ENCODE results near the gene ACSL6.

The ACSL6 gene

DNA sequence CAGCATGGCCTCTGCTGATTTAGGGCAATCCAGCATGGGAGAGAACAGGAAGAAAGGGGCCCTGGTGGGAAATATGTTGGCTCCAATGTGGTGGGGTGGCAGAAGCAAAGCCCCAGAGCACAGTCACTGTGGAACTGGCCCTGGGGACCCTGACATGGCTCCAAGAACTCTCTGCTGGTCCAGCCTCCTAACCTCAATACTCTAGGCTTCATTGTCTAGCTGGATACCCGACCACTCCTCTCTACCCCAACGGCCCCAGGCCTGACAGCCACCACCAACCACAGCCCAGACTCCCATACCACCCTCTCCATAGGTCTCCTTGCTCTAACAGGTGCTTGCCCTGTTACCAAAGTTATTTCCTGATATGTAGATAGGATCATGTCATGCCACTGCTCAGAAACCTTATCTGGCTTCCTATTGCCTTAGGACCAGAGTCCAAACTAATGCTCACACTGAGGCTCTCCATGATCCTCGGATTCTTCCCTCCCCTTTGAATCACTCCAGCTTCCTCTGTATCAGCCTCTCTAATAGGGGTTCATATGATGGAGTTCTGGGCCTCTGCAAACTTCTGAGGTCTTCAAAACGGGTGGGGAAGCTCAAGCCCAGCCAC lies 12.9 kb downstream of the ACSL6 start:
- FAIRE-seq = no peak

DNA sequence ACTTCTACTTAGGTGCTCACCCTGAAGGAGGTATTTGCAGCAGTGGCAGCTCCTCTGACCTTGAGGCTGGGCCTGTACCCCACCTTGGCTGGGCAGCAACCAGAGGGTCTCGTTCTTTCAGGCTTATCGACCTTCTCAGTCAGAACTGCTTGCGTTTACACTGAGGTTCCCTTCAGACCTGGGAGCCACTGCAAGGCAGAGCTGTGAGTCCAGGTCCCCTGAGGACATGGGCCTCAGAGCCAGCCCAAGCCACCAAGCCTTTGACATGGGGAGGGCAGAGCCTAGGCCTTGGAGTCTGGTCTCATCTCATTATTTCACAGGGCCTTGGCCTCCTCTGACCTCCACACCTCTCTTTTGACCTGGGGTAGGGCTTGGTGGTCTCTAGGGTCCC lies 13.7 kb downstream of the ACSL6 start:
- no peak for FAIRE-seq

DNA sequence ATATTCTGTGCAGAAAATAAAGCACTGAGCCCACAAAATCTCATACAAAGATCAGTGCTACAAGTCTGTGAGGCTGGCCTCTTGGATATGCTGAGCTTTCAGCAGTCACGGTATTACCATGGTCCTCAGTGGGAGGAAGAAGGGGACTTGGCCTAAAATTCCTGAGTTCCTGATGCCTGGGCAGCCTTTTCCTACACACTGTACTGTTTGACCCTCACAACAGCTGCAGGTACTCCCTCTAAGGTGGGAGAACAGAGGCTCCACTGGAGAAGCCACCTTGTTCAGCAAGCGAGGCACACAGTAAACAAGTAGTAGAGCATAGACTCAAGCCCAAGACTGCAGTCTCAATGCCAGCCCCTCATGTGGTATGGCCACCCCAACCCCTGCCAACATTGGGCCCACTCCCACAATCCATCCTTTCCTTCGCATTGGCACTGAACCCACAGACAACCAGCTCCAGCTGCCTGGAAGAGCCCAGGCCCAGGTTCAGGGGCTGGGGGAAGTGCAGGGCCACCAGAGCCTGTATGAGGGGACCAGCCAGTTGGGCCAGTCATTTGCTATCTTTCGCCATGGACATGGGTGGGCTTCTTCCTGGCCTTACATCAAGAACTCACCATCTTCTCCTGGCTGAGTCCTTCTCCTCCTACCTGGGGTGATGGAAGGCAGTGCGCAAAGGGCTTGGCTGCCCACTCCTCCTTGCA lies 14.3 kb downstream of the ACSL6 start:
- FAIRE-seq = no peak

DNA sequence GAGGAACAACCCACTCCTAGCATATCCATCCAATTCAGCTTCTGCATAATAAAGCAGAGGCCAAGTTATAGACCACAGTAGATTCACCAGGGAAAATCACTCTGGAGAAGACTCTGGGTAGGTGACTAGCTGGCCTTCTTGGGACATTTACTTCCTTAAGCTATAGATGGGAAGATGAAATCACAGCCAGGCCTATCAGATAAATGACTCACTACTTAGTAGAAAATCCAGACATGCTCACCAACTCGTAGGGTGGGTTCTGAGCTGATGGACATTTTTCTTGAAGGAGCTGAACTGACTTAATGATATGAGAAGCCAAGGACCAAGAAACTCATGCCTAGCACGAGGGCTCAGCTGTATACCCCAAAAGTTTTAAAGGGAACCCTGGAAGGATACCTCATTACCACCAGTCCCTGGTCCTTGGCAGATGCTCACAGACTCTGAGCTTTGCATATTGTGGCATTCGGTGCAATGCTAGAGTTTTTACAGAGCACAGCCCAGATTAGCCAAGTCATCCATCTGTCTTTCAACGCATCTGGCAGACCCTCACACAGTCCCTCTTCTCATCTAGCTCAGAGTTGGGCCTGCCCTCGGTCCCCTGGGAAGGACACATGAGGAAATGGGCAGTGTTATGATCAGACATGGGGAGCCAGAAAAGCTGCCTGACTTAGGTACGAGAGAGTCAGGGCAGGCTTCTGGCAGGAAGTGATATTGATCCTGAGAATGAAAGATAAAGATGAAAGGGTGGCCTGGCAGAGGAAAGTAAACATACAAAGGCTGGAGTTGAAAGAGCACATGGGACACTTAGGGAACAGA lies 15.0 kb downstream of the ACSL6 start:
- FAIRE-seq = no peak

DNA sequence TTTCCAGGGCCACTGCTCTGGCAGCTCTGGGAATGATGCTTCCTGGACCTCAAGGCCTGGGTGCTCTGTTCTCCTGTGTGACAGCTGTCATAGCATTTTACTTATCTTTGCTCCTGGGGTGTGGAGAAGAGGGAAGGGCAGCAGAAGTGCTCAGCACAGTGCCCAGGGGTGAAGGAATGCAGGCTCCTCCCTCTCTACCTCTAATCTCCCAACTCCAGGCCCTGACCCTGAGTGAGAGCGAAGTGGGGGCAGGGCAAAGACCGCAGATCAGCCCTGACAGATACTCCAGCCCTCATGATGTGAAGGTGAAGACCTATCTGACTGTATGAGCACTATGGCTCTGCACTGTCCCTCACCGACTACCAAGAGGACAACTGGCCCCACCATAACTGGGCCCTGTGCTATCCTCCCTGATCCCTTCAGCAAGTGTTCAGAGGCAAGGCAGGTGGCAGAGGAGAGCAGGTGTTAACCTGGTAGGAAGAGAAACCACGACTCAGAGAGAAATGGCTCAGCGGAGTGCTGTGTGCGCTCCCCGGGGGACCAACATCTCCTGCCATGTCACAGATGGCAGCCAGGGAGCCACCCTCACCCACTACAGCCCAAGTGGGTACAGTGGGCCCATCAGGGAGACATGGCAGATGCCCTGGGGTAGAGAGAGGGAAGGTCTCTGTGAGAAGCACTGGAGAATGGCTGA lies 16.8 kb downstream of the ACSL6 start:
- no peak for FAIRE-seq

DNA sequence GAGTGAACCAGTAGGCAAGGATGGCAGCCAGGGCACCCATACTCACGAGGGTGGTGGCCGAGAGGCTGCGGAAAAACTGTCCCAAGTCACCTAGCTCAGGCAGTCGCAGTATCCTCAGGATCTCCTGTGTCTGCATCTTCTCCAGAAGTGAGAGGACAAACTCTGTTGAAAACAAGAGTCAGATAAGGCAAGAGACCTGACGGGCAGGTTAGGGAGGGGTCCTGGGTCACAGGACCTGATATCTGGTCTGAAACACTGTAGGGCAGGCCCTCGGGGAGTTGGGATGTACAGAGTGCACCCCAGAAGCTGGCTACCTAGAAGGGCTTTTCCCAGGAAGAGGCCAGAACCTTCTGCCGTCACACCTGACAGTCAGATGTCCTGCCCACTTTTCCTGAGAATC lies 17.4 kb downstream of the ACSL6 start:
- FAIRE-seq = no peak

DNA sequence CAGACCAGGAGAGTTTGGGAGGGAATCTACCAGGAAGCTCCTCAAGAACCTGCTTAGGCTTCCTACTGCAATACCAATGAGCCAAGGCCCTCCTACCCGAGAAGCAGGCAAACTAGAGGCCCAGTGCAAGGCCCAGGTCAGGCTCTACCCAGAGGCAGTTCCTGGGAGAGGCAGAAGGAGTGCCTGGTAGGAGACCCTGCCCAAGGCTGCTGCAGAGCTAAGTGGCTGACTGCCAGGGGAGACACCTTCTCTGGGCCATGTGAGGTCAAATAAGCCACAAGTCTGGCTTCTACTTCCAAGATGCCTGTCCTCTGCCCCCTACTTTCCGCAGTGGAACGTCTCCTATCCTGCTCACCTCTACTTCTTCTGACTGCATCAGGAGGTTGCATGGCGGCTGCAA lies 17.8 kb downstream of the ACSL6 start:
- FAIRE-seq = no peak

DNA sequence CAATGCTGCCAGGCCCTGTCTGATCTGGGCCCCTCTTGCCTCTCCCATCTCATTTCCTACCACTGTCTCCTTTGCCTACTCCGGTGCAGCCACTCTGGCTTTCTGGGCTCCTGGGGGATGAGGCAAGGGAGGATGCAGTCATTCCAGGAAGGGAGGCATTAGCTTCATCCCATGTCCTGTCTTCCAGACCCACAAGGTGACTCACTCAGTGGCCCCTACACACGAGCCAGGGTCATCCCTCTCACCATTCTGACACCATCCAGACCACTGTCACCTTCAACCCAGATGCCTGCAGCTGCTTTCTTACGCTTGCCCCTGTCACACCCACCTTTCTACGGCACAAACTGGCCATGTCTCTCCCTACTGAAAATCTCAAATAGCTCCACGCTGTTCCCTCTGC lies 19.1 kb downstream of the ACSL6 start:
- no peak for FAIRE-seq

DNA sequence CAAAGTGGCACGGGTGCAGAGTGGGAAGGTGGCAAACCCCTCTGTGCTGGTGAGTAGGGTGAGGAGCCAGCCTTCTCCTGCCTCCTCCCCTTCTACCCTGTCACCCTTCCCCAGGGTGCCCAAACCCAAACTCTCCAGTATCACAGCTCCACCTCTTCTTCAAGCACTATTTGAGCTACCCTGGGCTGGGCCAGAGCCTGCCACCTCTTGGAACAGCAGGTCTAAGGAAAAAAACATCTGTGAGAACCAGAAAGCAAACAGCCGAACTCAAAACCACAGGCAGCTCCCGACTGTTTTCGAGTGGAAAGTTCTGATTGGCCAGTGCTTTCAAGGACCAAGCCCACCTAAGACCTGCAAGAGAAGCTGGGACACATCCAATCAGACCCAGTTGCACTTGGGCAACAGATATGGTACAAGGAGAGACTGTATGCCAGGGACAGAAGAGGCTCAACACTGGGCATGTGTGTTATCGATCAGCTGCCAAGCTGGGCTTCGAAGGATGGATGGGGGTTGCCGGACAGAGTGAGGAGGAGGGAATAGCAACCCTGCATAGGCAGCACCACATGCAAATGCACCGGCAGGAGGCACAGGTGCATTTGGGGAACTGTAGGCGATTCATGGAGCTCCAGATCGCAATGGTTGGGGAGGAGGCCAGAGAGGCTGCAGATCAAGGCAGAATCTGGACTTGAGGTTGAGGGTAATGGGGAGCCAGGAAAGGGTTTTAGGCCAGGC lies 19.7 kb downstream of the ACSL6 start:
- FAIRE-seq = no peak

DNA sequence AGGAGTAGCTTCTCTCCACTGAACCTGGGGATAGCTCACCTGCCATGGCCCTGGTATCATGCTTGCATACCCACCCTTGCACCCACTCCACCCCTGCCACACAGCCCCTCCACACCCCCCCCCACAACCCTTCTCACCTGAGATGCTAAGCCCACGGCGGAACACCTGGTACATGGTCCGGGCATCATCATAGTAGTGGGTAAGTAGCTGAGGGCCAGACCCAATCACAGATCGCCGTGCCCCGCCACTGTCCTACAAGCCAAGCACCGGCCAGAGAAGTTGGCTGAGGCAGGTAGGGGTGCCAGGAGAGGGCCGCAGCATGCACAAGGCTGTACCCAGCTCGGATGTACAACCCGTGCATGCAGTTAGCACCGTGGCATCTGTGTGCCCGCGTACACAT lies 20.7 kb downstream of the ACSL6 start:
- FAIRE-seq = no peak

DNA sequence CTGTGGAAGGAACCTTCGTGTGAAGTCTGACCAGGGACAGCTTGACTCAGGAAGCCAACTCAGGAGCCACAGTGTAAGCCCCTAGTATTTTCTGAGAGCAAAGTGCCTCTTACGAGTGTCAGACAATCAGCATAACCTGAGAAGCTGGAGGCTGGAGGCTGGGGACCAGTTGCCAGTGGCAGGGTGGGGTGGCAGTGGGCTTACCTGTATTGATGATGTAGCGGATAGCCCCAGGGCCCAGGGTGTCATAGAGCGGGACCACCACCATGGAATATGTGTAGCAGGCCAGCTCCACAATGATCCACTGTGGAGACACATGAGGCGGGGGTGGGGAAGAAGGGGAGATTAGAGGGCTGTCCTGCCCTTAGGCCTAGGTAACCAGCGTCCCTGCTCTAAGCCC lies 22.9 kb downstream of the ACSL6 start:
- FAIRE-seq = no peak

DNA sequence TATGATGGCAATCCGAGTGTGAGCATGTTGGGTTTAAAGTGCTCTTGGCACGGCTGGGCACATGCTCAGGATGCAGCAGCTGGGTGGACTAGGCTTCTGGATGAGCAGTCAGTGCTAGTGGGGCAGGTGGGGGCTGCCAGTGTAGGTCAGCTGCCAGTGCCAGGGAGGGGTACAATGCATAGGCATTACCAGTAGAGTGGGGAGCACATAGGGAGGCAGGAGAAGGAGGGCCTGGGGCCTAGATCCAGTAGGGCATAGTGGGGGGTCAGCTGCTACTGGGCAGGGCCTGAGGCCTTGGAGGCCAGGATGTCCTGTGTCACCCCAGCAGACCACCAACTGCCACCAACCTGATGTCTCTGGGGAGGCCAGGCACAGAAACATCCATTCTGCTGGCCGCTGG lies 24.2 kb downstream of the ACSL6 start:
- no peak for FAIRE-seq

DNA sequence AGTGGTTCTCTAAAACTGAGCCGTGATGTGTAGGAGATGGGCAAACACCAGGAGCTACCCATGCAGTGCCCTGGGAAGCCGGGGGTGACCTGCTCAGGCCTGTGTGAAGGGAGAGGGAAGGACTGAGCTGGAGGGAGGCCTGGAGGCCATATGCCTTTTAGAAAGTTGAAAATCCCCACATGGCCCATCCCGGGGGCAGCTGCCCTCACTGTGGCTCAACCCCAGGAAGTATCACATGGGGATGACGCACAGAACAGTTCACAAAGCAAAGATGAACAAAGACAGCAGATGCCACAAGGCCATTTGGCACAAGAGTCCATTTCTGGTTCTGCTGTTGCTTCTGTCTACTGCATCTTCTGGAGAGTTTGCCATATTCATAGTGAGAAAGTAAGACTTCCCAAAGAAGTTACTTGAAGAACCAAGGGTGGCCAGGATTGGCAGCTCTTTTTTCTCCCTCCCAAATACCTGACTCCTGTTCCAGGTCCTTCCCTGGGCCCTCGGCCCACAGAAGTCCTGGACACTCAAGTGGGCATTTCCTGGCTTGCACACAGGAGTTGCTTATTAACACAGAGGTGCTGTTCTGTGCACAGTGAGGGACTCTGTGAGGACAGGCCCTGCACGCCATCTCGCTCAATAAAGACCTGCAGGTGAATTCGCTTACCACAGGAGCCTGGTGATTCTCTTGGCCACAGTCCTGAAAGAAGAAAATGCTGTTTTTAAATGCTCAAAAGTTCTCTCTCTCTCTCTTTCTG lies 25.1 kb downstream of the ACSL6 start:
- FAIRE-seq = no peak

DNA sequence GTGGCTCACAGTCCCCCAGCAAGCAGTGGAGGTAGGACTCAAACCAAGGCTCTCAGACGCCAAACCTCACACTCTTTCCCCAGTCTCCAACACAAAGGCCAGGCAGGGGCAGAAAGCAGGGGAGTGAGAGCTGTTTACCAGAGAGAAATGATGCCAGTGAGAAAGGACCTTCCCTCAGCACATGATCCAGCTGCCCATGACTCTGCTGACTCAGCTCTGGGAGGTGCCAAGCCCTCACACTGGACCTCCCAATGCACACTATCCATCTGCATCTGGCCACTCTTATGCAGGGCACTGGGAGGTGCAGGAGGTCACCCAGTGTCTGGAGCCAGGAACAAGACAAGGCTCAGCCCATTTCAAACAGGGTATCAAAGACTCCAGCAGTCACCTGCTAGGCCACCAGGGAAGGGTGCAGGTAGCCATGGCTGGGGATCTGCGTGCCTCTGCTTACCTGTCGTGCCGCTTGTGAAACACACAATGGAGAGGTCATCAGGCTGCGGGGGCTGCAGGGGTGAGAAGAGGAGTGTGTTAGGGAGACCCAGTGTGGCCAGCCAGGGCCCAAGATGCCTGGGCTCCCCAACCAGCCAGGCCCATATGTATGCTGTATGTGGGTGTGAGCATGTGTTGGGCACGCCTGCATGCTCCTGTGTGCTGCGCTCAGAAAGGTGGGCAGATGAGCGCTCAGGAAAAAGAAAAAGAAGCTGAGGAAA lies 26.3 kb downstream of the ACSL6 start:
- FAIRE-seq = no peak

DNA sequence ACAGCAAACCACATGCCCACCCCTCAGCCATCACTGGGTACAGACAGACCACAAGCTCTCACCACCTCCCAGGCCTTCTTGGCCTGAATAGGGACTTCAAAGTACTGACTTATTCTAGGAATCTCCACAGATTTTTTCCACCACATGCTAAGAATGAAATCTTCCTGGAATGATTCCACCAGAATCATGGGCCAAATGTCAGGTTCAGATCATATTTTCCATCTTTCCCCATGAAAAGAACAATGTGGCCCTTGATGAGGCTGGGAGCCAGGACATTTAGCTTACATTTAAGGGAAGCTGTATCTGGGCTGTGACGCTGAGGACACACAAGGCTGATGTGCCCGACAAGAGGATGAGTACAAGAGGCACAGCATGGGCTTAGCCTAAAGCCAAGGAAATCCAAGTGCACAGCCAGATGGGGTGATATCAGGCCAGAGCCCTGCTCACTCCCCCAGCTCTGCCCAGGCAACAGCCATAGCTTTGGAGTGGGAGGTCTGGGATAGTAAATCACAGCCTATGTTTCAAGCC lies 28.1 kb downstream of the ACSL6 start:
- no peak for FAIRE-seq

DNA sequence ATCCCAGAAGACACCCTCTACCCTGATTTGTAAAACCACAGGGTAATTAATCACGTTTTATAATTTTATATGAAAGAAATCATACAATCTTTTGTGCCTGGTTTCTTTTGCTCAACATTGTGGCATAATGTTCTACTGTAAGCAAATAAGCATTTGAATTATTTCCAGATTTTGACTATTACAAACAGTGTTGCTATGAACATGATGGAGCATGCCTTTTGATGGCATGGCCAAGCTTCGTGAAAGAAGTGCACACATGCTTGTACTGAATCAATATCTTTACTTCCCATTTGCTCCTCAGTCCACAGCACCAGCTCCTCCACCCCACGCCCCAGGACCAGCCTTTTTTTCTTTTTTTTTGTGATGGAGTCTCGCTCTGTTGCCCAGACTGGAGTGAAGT lies 29.9 kb downstream of the ACSL6 start:
- FAIRE-seq = no peak

DNA sequence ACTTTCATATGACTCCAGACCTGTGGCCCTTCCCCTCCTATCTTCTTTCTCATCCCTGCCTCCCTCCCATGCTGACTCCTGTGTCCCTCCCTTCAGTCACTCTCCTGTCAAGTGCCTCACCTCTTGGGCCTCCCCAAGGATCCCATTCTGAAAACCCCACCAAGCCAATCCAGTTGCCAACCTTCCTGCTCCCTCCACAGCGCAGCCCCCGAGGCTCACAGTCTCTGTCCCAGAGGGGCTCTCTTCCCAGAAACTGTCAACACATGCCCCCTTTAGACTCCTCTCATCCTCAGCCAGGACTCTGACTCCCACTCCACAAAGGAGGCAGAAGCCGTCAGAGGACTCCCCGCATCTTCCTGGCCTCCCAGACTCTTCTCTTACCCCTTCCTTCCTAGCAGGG lies 30.8 kb downstream of the ACSL6 start:
- FAIRE-seq = no peak

DNA sequence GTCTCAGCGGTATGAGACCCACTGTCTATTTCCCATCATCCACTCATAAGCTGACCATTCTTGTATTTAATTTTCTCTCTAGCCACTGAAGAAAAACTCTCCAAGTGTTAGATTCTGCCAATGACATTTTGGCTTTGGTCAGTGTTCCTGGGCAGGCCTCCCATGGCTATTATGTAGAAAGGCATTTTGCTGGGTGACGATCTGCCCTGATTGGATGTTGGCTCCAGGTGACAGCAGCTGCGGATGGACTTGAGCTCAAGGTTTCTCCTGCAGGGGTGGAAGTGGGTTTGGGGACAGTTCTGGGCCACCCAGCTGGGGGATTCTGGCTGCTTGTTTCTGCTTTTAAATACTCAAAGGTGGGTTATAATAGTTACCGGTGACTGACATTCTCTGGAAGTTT lies 31.6 kb downstream of the ACSL6 start:
- FAIRE-seq = no peak

DNA sequence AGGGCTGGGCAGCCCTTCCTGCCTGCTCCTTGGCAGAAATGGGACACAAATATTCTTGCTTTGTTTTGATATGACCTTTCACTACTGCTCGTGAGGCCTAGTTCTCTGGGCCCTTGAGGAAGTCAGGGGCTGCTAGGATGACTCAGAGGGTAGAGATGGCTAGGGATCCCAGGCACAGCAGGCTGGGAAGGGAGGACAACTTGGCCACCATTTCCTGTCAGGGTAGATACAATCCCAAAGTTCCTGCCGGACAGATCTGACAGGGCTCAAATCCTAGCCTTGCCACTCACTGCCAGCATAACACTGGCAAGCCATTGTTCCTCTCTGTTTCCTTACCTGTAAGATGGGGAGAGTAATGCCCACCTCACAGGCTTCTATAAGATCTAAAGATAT lies 34.2 kb downstream of the ACSL6 start:
- FAIRE-seq = no peak

DNA sequence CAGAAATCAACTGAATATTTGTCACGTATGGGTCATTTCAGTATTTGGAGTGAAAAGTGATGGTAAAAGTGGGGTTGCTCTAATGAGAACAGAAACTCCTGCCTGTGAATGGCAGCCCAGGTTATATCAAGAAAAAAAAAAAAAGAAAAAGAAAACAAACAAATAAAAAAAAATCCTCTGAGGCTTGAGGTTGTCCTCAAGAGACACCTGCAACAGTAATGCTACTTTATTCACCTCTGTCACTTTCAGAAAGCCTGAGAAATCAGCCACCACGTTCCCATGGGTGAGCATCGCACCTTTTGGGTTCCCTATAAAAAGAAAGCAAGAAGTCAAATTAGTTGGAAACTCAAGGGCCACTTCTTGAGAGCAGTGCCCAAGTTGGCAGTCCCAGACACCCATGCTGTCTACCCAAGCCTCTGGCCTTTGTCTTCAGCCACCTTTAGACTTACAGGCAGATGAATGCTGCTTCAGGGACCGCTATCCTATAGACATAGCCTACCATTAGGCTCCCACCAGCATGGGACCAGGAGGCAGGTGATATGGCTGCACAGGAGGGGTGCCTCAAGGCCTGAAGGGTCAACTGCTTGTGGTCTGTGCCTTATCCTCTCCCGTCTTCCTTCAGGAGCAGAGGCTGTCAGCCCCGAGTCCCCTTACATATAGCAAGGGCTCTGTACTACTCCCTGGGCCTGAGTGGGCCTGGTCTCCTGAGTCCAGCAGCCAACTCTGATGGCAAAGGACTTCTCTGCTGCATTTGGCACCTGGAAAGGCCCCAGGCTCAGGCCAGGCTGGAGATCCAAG lies 34.8 kb downstream of the ACSL6 start:
- FAIRE-seq = no peak

All from endometrium (tissue), 2 donors.